ENCODE measurements around the gene HPCAL1. TPM values are rescaled to one million over a fixed set of nuclear protein-coding genes. Genes with fewer than 3 reads are reported as not detected.

The HPCAL1 gene
- total RNA-seq, 2 donors from 2014 or later: 43.9 to 52.0 TPM

- Mint-ChIP-seq H3K4me3 (no peak overlapping the region), H3K4me1 (ENCODE audit: low read depth) (peaks cover 73% of the 10 kb centered on the region), H3K27ac (no peak overlapping the region), H3K36me3 (ENCODE audit: insufficient read depth in 2 of 2) (peaks cover 7 to 12% of the 10 kb centered on the region in 2 donors), H3K9me3 (no peaks in the 10 kb centered on the region), H3K27me3 (ENCODE audit: low read depth) (no peaks in the 10 kb centered on the region)
- no peak for DNase-seq
- no peak for ATAC-seq (replicated peaks in 1 of 2)
These were observed 100.0 kb downstream of the HPCAL1 start for GRCh38 chr2:10402653-10403215.

GRCh38 chr2:10404324-10405143 lies 101.8 kb downstream of the HPCAL1 start:
- DNase-seq: no peak
- H3K36me3 Mint-ChIP-seq (ENCODE audit: insufficient read depth in 2 of 2): peaks cover 4 to 9% of the 10 kb centered on the region in 2 donors
- H3K4me3 Mint-ChIP-seq: no peak overlapping the region

GRCh38 chr2:10405448-10405847 lies 102.7 kb downstream of the HPCAL1 start:
- DNase-seq (no peak), ATAC-seq (replicated peaks in 1 of 2) (no peak)
- Mint-ChIP-seq H3K4me3 (no peak overlapping the region), H3K27me3 (ENCODE audit: low read depth) (no peaks in the 10 kb centered on the region), H3K36me3 (ENCODE audit: insufficient read depth in 2 of 2) (peaks cover 0 to 3% of the 10 kb centered on the region in 2 donors), H3K27ac (no peak overlapping the region), H3K4me1 (ENCODE audit: low read depth) (peaks cover 88% of the 10 kb centered on the region), H3K9me3 (no peaks in the 10 kb centered on the region)

More at GRCh38 chr2:10404324-10405143, 101.8 kb downstream of the HPCAL1 start:
- Mint-ChIP-seq H3K27me3 (ENCODE audit: low read depth) (no peaks in the 10 kb centered on the region), H3K9me3 (no peaks in the 10 kb centered on the region), H3K27ac (no peak overlapping the region), H3K4me1 (ENCODE audit: low read depth) (peaks cover 89% of the 10 kb centered on the region)
- no peak for ATAC-seq (replicated peaks in 1 of 2)

- Mint-ChIP-seq H3K4me1 (ENCODE audit: low read depth) (peaks cover 85% of the 10 kb centered on the region), H3K36me3 (ENCODE audit: insufficient read depth in 2 of 2) (peaks cover 0 to 3% of the 10 kb centered on the region in 2 donors), H3K4me3 (no peak overlapping the region), H3K27ac (no peak overlapping the region), H3K9me3 (no peaks in the 10 kb centered on the region), H3K27me3 (ENCODE audit: low read depth) (no peaks in the 10 kb centered on the region)
- DNase-seq (no peak), ATAC-seq (replicated peaks in 1 of 2) (no peak)
These were observed 103.3 kb downstream of the HPCAL1 start for GRCh38 chr2:10406016-10406415.

GRCh38 chr2:10406491-10407188 lies 103.9 kb downstream of the HPCAL1 start:
- Mint-ChIP-seq H3K4me3 (peak overlapping the region; percentile 10 to 96), H3K27me3 (ENCODE audit: low read depth) (no peaks in the 10 kb centered on the region), H3K4me1 (ENCODE audit: low read depth) (peaks cover 79% of the 10 kb centered on the region), H3K9me3 (no peaks in the 10 kb centered on the region), H3K36me3 (ENCODE audit: insufficient read depth in 2 of 2) (no peaks in the 10 kb centered on the region), H3K27ac (no peak overlapping the region)
- ATAC-seq (replicated peaks in 1 of 2) (no peak), DNase-seq (no peak)

- no peaks in the 10 kb centered on the region for H3K27me3 Mint-ChIP-seq (ENCODE audit: low read depth)
These were observed 104.7 kb downstream of the HPCAL1 start for GRCh38 chr2:10407432-10407831.

GRCh38 chr2:10407841-10408648 lies 105.3 kb downstream of the HPCAL1 start:
- no peaks in the 10 kb centered on the region for H3K36me3 Mint-ChIP-seq (ENCODE audit: insufficient read depth in 2 of 2)
- no peaks in the 10 kb centered on the region for H3K27me3 Mint-ChIP-seq (ENCODE audit: low read depth)
- peak overlapping the region; percentile 92 for H3K27ac Mint-ChIP-seq
- H3K4me3 Mint-ChIP-seq: peak overlapping the region; percentile 93 to 96
- H3K4me1 Mint-ChIP-seq (ENCODE audit: low read depth): peaks cover 67% of the 10 kb centered on the region
- DNase-seq (peak; percentile 69 to 78), ATAC-seq (replicated peaks in 1 of 2) (peak; percentile 84 to 87)
- no peaks in the 10 kb centered on the region for H3K9me3 Mint-ChIP-seq

More at GRCh38 chr2:10407432-10407831, 104.7 kb downstream of the HPCAL1 start:
- peak overlapping the region; percentile 93 to 96 for H3K4me3 Mint-ChIP-seq
- peaks cover 71% of the 10 kb centered on the region for H3K4me1 Mint-ChIP-seq (ENCODE audit: low read depth)
- H3K36me3 Mint-ChIP-seq (ENCODE audit: insufficient read depth in 2 of 2): no peaks in the 10 kb centered on the region
- H3K27ac Mint-ChIP-seq: peak overlapping the region; percentile 92
- no peaks in the 10 kb centered on the region for H3K9me3 Mint-ChIP-seq
- DNase-seq (no peak), ATAC-seq (replicated peaks in 1 of 2) (no peak)

- Mint-ChIP-seq H3K36me3 (ENCODE audit: insufficient read depth in 2 of 2) (no peaks in the 10 kb centered on the region), H3K4me3 (peak overlapping the region; percentile 93 to 96), H3K27ac (peak overlapping the region; percentile 92), H3K9me3 (no peaks in the 10 kb centered on the region), H3K4me1 (ENCODE audit: low read depth) (peaks cover 63% of the 10 kb centered on the region), H3K27me3 (ENCODE audit: low read depth) (no peaks in the 10 kb centered on the region)
- DNase-seq: peak; percentile 86 to 89
- peak; percentile 67 to 76 for ATAC-seq (replicated peaks in 1 of 2)
These were observed 106.2 kb downstream of the HPCAL1 start for GRCh38 chr2:10408649-10409579.

GRCh38 chr2:10410001-10410822 lies 107.5 kb downstream of the HPCAL1 start:
- no peaks in the 10 kb centered on the region for H3K27me3 Mint-ChIP-seq (ENCODE audit: low read depth)
- ATAC-seq (replicated peaks in 1 of 2) (no peak), DNase-seq (no peak)
- H3K9me3 Mint-ChIP-seq: no peaks in the 10 kb centered on the region
- H3K4me3 Mint-ChIP-seq: peak overlapping the region in 1 of 2 donors; percentile 28
- H3K4me1 Mint-ChIP-seq (ENCODE audit: low read depth): peaks cover 53% of the 10 kb centered on the region
- no peak overlapping the region for H3K27ac Mint-ChIP-seq
- H3K36me3 Mint-ChIP-seq (ENCODE audit: insufficient read depth in 2 of 2): no peaks in the 10 kb centered on the region

GRCh38 chr2:10410823-10411437 lies 108.2 kb downstream of the HPCAL1 start:
- Mint-ChIP-seq H3K36me3 (ENCODE audit: insufficient read depth in 2 of 2) (no peaks in the 10 kb centered on the region), H3K4me3 (no peak overlapping the region), H3K27ac (no peak overlapping the region), H3K4me1 (ENCODE audit: low read depth) (peaks cover 46% of the 10 kb centered on the region), H3K9me3 (no peaks in the 10 kb centered on the region), H3K27me3 (ENCODE audit: low read depth) (no peaks in the 10 kb centered on the region)
- no peak for ATAC-seq (replicated peaks in 1 of 2)
- DNase-seq: no peak

GRCh38 chr2:10411557-10411956 lies 108.9 kb downstream of the HPCAL1 start:
- no peaks in the 10 kb centered on the region for H3K27me3 Mint-ChIP-seq (ENCODE audit: low read depth)
- peaks cover 40% of the 10 kb centered on the region for H3K4me1 Mint-ChIP-seq (ENCODE audit: low read depth)
- no peak for DNase-seq
- no peak overlapping the region for H3K4me3 Mint-ChIP-seq
- H3K9me3 Mint-ChIP-seq: no peaks in the 10 kb centered on the region
- no peak overlapping the region for H3K27ac Mint-ChIP-seq
- ATAC-seq (replicated peaks in 1 of 2): no peak
- H3K36me3 Mint-ChIP-seq (ENCODE audit: insufficient read depth in 2 of 2): no peaks in the 10 kb centered on the region

Measured in activated T-cell treated with anti-CD3 and anti-CD28 coated beads, Interleukin-2, amount 50 U/mL, for 72 hours (primary cell).